IMR-90 (cell line): ENCODE measurements around the gene MACROD1.

Experiments
- CTCF ChIP-seq: conservative IDR thresholded peaks from 2 replicates; pipeline ENCODE4 v1.5.1; 2012; ENCODE audit warnings: mild to moderate bottlenecking, low read depth, low read length, improper control_type of control experiment
- FOS ChIP-seq: fragments of 150-350 bp; IDR thresholded peaks from 2 replicates; pipeline ENCODE4 v1.6.1; 2016; ENCODE audit warnings: low read depth, low read length

GRCh38 chr11:64083398-64084080 lies 82.4 kb downstream of the MACROD1 start:
- TF ChIP-seq CTCF (no peak), FOS (no peak)
